ENCODE measurements around the gene LIMS1. TPM values are rescaled to one million over a fixed set of nuclear protein-coding genes. Genes with fewer than 3 reads are reported as not detected.
"Not testable (repeated sequence)": the region's sequence is repeated elsewhere in the genome, so short reads cannot be mapped to it uniquely, and the experiment has no call there.

The LIMS1 gene
- polyA plus RNA-seq, 1 donor (not counting 4 experiments of a cell fraction or from before 2014, with no cell fraction given), result 62.5 TPM

DNA sequence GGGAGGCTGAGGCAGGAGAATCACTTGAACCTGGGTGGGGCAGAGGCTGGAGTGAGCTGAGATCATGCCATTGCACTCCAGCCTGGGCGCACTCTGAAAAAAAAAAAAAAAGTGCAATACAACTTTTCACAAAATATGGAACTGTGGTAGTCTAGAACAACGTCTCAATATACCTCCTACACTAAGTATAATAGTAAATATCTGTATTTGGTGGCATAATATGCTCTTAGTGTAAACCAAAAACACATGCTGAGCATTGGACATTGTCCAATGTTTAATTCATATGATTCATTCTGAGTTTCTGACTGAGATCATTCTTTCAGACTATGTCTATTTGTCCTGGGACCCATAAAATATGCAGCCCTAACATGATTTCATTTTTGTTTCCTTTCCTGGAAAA, 19.8 kb upstream of the LIMS1 start:
- dilution Hi-C loops (cut with MboI; ENCODE audit: extremely low pct_ligation_motif_present, low sequenced_read_pairs); H3K4me1 ChIP-seq (ENCODE audit: control insufficient read depth, extremely low read depth, insufficient read depth, low read length); FAIRE-seq; H3K4me3 ChIP-seq (ENCODE audit: control insufficient read depth in 2 of 3, extremely low read depth in 1 of 3, insufficient read depth in 2 of 3, low read depth in 1 of 3, low read length in 3 of 3); H3K4me2 ChIP-seq (ENCODE audit: control insufficient read depth, extremely low read depth, insufficient read depth, low read depth, low read length); H4K20me1 ChIP-seq (ENCODE audit: control insufficient read depth, extremely low read depth, insufficient read depth, low read length); DNase-seq (ENCODE audit: low read depth, low spot score); H3K27ac ChIP-seq (ENCODE audit: control insufficient read depth, insufficient read depth, low read length); H3K9me3 ChIP-seq (ENCODE audit: control insufficient read depth, low read depth, low read length); H3K79me2 ChIP-seq (ENCODE audit: control insufficient read depth, insufficient read depth, low read length); H2AFZ ChIP-seq (ENCODE audit: control insufficient read depth, low read length); H3K9me1 ChIP-seq (ENCODE audit: control insufficient read depth, extremely low read depth, insufficient read depth, low read length); H3K27me3 ChIP-seq (ENCODE audit: control insufficient read depth, extremely low read depth, insufficient read depth, low read length); H3K9ac ChIP-seq (ENCODE audit: control insufficient read depth, extremely low read depth, insufficient read depth, low read length); H3K36me3 ChIP-seq (ENCODE audit: control insufficient read depth in 2 of 2, extremely low read depth in 1 of 2, insufficient read depth in 2 of 2, low read length in 2 of 2): not testable (repeated sequence)

DNA sequence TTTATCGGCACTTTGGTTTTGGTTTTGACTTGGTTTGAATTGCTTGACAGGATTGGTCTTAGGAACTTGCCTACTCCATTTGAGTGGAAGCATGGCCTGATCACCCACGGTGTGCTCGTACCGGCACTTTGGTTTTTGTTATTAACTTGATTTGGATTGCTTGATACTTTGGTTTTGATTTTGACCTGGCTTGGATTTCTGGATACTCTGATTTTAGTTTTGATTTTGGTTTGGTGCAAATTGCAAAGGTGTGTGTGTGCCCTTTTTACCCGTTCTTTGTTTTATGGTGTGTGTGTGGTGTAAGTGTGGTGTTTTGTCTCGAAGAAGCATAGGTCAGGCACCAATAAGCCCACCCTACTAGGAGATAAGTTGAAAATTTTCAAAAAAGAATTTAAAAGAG, 9.6 kb upstream of the LIMS1 start:
- dilution Hi-C loops (cut with MboI; ENCODE audit: extremely low pct_ligation_motif_present, low sequenced_read_pairs); H3K9me1 ChIP-seq (ENCODE audit: control insufficient read depth, extremely low read depth, insufficient read depth, low read length); H3K9ac ChIP-seq (ENCODE audit: control insufficient read depth, extremely low read depth, insufficient read depth, low read length); H3K79me2 ChIP-seq (ENCODE audit: control insufficient read depth, insufficient read depth, low read length); H2AFZ ChIP-seq (ENCODE audit: control insufficient read depth, low read length); DNase-seq (ENCODE audit: low read depth, low spot score); H3K4me2 ChIP-seq (ENCODE audit: control insufficient read depth, extremely low read depth, insufficient read depth, low read depth, low read length); H3K9me3 ChIP-seq (ENCODE audit: control insufficient read depth, low read depth, low read length); H3K4me3 ChIP-seq (ENCODE audit: control insufficient read depth in 2 of 3, extremely low read depth in 1 of 3, insufficient read depth in 2 of 3, low read depth in 1 of 3, low read length in 3 of 3); H3K27me3 ChIP-seq (ENCODE audit: control insufficient read depth, extremely low read depth, insufficient read depth, low read length); FAIRE-seq; H3K36me3 ChIP-seq (ENCODE audit: control insufficient read depth in 2 of 2, extremely low read depth in 1 of 2, insufficient read depth in 2 of 2, low read length in 2 of 2); H4K20me1 ChIP-seq (ENCODE audit: control insufficient read depth, extremely low read depth, insufficient read depth, low read length); H3K4me1 ChIP-seq (ENCODE audit: control insufficient read depth, extremely low read depth, insufficient read depth, low read length); H3K27ac ChIP-seq (ENCODE audit: control insufficient read depth, insufficient read depth, low read length): not testable (repeated sequence)

DNA sequence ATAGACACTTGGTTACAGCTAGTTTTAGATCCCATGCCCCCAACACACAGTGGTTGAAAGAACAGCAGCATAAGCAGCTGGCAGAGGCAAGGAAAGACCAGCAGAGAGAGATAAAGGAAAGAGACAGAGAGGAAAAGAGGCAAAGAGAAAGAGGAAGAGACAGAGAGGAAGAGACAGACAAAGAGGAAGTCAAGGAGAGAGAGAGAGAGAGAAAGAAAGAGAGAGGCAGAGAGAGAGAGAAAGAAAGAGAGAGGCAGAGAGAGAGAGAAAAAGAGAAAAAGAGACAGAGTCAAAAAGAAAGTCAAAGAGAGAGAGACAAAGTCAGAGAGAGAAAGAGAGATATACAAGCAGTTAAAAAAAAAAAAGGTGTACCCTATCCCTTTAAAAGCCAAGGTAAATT, 9.0 kb upstream of the LIMS1 start:
- FAIRE-seq; H3K36me3 ChIP-seq (ENCODE audit: control insufficient read depth in 2 of 2, extremely low read depth in 1 of 2, insufficient read depth in 2 of 2, low read length in 2 of 2); H2AFZ ChIP-seq (ENCODE audit: control insufficient read depth, low read length); H3K4me1 ChIP-seq (ENCODE audit: control insufficient read depth, extremely low read depth, insufficient read depth, low read length); H3K27ac ChIP-seq (ENCODE audit: control insufficient read depth, insufficient read depth, low read length); H3K9me1 ChIP-seq (ENCODE audit: control insufficient read depth, extremely low read depth, insufficient read depth, low read length); H3K9ac ChIP-seq (ENCODE audit: control insufficient read depth, extremely low read depth, insufficient read depth, low read length); DNase-seq (ENCODE audit: low read depth, low spot score); H3K4me2 ChIP-seq (ENCODE audit: control insufficient read depth, extremely low read depth, insufficient read depth, low read depth, low read length); dilution Hi-C loops (cut with MboI; ENCODE audit: extremely low pct_ligation_motif_present, low sequenced_read_pairs); H3K79me2 ChIP-seq (ENCODE audit: control insufficient read depth, insufficient read depth, low read length); H3K9me3 ChIP-seq (ENCODE audit: control insufficient read depth, low read depth, low read length); H4K20me1 ChIP-seq (ENCODE audit: control insufficient read depth, extremely low read depth, insufficient read depth, low read length); H3K4me3 ChIP-seq (ENCODE audit: control insufficient read depth in 2 of 3, extremely low read depth in 1 of 3, insufficient read depth in 2 of 3, low read depth in 1 of 3, low read length in 3 of 3); H3K27me3 ChIP-seq (ENCODE audit: control insufficient read depth, extremely low read depth, insufficient read depth, low read length): not testable (repeated sequence)
